PC-3 (cell line): Measurements from ENCODE around the gene SLC39A12.

Source experiments
- EZH2phosphoT487 ChIP-seq: fragments of 300-600 bp; sonication (generic); IDR thresholded peaks from 2 replicates; pipeline ENCODE4 v1.6.1; 2018; ENCODE audit warnings: mild to moderate bottlenecking, antibody characterized with exemption, low read length, borderline replicate concordance
- TF ChIP-seq, protein P1 (sequence below): fragments of 300-600 bp; sonication (generic); conservative IDR thresholded peaks from 2 replicates; pipeline ENCODE4 v1.5.1; 2017; ENCODE audit warnings: antibody characterized with exemption, low read depth, mild to moderate bottlenecking, low read length

DNA sequence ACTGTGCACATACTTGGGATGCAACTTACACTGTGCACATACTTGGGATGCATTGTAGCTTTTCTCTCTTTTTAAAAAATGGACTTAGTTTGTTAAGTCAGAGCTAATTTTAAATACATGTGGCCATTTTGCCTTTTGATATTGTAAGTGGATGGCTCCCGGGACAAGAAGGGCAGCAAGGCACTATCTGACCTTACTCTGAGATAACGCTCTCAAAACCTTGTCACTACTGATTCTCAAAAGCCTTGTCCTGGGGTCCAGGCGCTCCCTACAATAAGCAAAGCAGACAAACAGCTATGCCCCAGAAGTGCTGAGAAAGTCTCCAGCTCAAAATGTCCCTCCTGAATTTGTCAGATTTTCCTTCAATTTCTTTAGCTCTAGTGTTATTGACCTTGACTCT, 121.6 kb downstream of the SLC39A12 start:
- TF ChIP-seq, protein P1, sequence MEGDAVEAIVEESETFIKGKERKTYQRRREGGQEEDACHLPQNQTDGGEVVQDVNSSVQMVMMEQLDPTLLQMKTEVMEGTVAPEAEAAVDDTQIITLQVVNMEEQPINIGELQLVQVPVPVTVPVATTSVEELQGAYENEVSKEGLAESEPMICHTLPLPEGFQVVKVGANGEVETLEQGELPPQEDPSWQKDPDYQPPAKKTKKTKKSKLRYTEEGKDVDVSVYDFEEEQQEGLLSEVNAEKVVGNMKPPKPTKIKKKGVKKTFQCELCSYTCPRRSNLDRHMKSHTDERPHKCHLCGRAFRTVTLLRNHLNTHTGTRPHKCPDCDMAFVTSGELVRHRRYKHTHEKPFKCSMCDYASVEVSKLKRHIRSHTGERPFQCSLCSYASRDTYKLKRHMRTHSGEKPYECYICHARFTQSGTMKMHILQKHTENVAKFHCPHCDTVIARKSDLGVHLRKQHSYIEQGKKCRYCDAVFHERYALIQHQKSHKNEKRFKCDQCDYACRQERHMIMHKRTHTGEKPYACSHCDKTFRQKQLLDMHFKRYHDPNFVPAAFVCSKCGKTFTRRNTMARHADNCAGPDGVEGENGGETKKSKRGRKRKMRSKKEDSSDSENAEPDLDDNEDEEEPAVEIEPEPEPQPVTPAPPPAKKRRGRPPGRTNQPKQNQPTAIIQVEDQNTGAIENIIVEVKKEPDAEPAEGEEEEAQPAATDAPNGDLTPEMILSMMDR = no peak
- no peak for TF ChIP-seq EZH2phosphoT487
